Measurements from ENCODE around the gene ANXA6. TPM values are rescaled to one million over a fixed set of nuclear protein-coding genes. Genes with fewer than 3 reads are reported as not detected.

The ANXA6 gene
- total RNA-seq, 2 donors from 2014 or later = 21.2 to 39.8 TPM

- Histone ChIP-seq H3K4me1 (peaks cover 7% of the 10 kb centered on the region), H3K4me3 (no peak overlapping the region), H3K36me3 (peaks cover 14% of the 10 kb centered on the region), H3K27ac (peak overlapping the region; percentile 47), H3K9ac (ENCODE audit: low read depth in 2 of 2, low read length in 2 of 2) (peak overlapping the region in 1 of 2 donors; percentile 36), H3K27me3 (no peaks in the 10 kb centered on the region), H3K9me3 (no peaks in the 10 kb centered on the region)
- peak; percentile 61 for DNase-seq
- no peak for TF ChIP-seq CTCF (IDR thresholded peaks at IDR 0.05)
- intact Hi-C loops (cut with DNase I) = loop anchor here (5.0 kb wide), 1 partner anchor 108 kb away; no protein-coding TSS in a partner anchor
Measured at GRCh38 chr5:151054709-151055108, 102.9 kb downstream of the ANXA6 start.

GRCh38 chr5:151053796-151054462 lies 103.7 kb downstream of the ANXA6 start:
- Histone ChIP-seq H3K27ac (peak overlapping the region; percentile 47), H3K36me3 (peaks cover 14% of the 10 kb centered on the region), H3K9ac (ENCODE audit: low read depth in 2 of 2, low read length in 2 of 2) (no peak overlapping the region), H3K27me3 (no peaks in the 10 kb centered on the region), H3K4me3 (no peak overlapping the region), H3K4me1 (peaks cover 4% of the 10 kb centered on the region), H3K9me3 (no peaks in the 10 kb centered on the region)
- DNase-seq = no peak
- intact Hi-C loops (cut with DNase I) = loop anchor here (5.0 kb wide), 1 partner anchor 108 kb away; no protein-coding TSS in a partner anchor
- TF ChIP-seq CTCF (IDR thresholded peaks at IDR 0.05) = no peak

GRCh38 chr5:151052836-151053235 lies 104.7 kb downstream of the ANXA6 start:
- intact Hi-C loops (cut with DNase I) = loop anchor here (5.0 kb wide), 1 partner anchor 109 kb away; no protein-coding TSS in a partner anchor
- DNase-seq = no peak
- H3K4me3 ChIP-seq = no peak overlapping the region
- peaks cover 15% of the 10 kb centered on the region for H3K36me3 ChIP-seq
- H3K27ac ChIP-seq = no peak overlapping the region
- no peaks in the 10 kb centered on the region for H3K27me3 ChIP-seq
- H3K9me3 ChIP-seq = no peaks in the 10 kb centered on the region
- TF ChIP-seq CTCF (IDR thresholded peaks at IDR 0.05) = no peak
- H3K4me1 ChIP-seq = peaks cover 4% of the 10 kb centered on the region
- H3K9ac ChIP-seq (ENCODE audit: low read depth in 2 of 2, low read length in 2 of 2) = no peak overlapping the region

GRCh38 chr5:151051931-151052608 lies 105.5 kb downstream of the ANXA6 start:
- Histone ChIP-seq H3K27me3 (no peaks in the 10 kb centered on the region), H3K9me3 (no peaks in the 10 kb centered on the region), H3K4me1 (peaks cover 4% of the 10 kb centered on the region), H3K36me3 (peaks cover 20% of the 10 kb centered on the region), H3K9ac (ENCODE audit: low read depth in 2 of 2, low read length in 2 of 2) (peak overlapping the region in 1 of 2 donors; percentile 38), H3K4me3 (no peak overlapping the region), H3K27ac (no peak overlapping the region)
- intact Hi-C loops (cut with DNase I) = loop anchor here (1.0 to 5.0 kb wide), 2 partner anchors 63 to 110 kb away; no protein-coding TSS in a partner anchor
- TF ChIP-seq CTCF (IDR thresholded peaks at IDR 0.05) = no peak
- DNase-seq = no peak

- H3K9me3 ChIP-seq = no peaks in the 10 kb centered on the region
- H3K27ac ChIP-seq = no peak overlapping the region
- peaks cover 4% of the 10 kb centered on the region for H3K4me1 ChIP-seq
- peak; percentile 84 for DNase-seq
- H3K36me3 ChIP-seq = peaks cover 14% of the 10 kb centered on the region
- H3K27me3 ChIP-seq = no peaks in the 10 kb centered on the region
- peak; percentile 77 for TF ChIP-seq CTCF (IDR thresholded peaks at IDR 0.05)
- no peak overlapping the region for H3K9ac ChIP-seq (ENCODE audit: low read depth in 2 of 2, low read length in 2 of 2)
- intact Hi-C loops (cut with DNase I) = loop anchor here (1.0 to 5.0 kb wide), 2 partner anchors 64 to 111 kb away; no protein-coding TSS in a partner anchor
- H3K4me3 ChIP-seq = no peak overlapping the region
Measured at GRCh38 chr5:151051066-151051930, 106.3 kb downstream of the ANXA6 start.
